ENCODE measurements around the gene DSCAM.

The DSCAM gene

DNA sequence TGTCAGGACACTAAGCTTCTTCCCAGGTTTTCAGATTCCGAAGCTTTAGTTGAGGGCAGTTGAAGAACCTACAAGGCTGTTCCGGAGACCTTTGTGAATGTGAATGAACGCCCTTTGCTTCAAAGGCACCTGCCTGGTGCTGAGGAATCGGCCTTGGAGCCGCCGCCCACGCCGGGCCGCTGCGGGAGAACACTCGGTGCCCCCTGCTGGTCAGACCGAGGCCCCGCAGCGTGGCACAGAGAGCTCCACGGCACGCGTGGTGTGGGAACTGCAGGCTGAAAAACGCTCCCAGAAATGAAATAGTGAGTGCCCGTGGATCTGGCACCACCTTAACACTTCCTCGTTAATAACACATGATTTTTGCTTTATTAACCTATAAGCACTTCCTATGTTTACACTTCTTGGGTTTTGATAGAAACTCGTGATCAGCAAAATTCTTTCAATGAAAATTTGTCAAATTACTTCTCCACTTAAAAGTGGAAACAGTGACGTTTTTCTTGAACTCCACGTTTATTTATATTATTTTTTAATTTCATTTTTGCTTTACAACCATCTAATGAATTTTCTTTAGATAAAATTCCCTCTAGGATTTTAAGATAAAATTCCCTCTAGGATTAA, 460.6 kb downstream of the DSCAM start:
- DNase-seq (ENCODE audit: low read depth in 2 of 2) = no peak

DNA sequence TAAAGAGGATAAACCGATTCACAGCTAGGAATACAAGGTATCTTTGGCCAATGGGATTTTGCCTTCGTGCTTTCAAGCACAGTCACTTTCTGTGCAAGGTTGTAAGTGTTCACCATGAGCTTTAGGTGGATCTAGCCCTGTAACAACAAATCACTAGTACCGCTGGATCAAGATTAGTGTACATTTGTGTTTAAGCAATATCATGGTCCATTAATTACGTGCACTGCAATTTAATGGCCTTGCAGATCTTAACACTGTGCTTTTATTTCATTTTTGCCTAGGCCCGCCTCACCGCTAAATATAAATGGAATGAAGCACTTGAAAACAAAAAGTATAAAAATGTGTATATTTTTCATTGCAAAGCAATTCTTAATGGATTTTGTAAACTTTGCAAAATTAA, 461.1 kb downstream of the DSCAM start:
- DNase-seq (ENCODE audit: low read depth in 2 of 2) = no peak

DNA sequence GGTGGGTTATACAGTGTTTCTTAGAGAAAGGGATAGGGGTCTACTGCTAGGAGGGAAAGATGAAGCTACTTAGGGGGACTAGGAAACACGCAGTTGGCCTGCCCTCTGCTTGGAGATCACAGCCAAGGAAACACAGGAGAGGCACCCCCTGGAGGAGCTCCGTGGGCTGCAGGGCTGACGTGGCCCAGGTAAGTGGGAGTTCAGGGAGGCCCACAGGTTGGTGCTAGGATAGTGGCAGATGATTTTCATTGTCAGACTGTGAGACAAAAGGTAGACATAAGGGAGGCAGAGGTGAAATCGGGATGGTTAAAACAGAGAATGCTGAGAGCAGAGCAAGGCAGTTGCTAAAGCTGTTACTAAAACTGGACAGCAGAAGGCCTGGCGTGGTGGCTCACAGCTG, 463.0 kb downstream of the DSCAM start:
- DNase-seq (ENCODE audit: low read depth in 2 of 2) = no peak

DNA sequence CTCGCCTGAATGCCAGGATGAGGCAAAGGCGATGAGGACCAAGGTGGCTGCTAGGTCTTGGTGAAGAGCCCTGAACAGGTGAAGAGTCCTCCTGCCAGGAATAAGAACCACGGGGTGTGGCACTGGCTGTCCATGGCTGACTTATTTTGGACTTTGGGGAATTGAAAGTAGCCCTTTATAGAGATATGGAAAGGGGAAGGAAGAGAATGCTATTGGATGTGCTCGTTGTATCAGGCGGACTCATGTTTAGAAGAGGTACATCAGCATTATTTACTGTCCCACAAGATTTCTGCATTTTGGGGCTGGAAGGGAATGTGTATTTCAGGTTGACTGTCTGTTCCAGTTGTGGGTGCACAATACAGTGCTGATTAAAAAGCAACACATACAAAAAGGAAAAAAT, 465.8 kb downstream of the DSCAM start:
- DNase-seq (ENCODE audit: low read depth in 2 of 2) = no peak

DNA sequence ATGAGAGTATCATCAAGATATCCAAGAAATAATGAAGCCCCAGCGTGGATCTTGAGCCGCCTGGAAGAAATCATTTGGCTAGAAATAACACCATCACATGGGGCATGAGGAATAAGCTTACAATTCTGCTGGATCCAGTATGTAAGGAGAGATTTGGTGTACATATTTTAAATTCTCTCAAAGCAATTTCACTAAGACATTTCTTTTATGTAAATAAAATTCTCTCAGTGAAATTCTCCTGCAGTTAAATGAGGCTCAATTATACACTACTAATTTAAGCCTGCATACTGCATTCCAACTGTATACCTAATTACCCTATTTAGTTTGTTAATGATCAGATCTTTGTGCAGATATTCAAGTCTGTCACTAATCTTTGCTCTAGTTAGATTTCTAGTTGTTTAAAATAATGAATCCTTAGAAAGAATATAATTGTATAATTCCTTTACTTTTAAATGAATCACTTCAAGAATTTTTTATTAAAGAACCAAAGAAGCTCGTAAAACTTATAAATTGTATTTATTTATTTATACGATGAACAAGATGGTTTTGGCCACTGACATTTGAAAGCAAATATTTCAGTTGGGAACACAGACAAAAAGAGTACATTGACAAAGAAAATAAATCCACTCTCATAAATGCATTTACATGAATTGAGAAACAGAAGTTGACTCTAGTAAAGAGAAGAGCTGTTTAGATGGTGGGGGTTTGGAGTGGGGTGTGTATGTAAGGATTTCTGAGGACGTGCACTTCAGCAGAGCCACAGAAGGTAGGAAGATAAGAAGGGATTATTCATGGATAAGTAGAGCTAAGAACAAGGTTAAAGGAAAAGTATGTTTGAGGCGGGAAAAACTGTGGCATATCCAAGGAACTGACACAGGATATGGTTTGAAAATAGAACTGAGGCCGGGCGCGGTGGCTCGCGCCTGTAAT, 466.8 kb downstream of the DSCAM start:
- DNase-seq (ENCODE audit: low read depth in 2 of 2) = no peak

DNA sequence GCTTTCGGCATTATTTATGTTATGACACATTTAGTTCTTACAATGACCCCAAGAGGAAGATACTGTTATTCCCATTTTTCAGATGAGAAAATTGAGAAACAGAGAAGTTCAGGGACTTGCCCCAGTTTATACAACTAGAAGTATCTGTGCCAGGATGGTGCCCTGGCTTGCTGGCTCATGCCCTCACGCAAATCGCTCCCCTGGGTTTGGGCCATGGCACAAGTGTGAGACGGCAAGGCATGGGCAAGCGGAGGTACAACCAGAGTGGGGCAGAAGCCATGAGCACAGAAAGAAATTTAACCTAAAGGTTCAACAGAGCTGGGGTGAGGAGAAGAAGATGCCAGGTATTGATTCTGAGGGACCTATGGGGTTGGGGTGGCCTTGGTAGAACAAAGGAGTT, 469.8 kb downstream of the DSCAM start:
- no peak for DNase-seq (ENCODE audit: low read depth in 2 of 2)

DNA sequence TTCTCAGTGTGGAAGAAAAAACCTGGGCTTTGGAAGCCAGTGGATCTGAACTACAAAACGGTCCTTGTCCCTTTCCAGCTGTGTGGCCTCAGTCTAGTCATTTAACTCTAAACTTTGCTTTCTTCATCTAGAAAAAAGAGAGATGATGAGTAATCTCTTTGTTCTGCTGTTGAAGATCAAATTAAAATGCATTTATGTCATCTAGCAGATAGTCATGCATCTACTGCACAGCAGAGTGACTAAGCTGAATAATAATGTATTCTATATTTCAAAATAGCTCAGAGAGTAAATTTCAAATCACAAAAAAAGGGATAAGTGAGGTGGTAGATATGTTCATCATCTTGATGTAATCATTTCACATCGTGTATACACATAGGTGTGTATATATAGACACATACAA, 473.2 kb downstream of the DSCAM start:
- DNase-seq (ENCODE audit: low read depth in 2 of 2) = no peak

DNA sequence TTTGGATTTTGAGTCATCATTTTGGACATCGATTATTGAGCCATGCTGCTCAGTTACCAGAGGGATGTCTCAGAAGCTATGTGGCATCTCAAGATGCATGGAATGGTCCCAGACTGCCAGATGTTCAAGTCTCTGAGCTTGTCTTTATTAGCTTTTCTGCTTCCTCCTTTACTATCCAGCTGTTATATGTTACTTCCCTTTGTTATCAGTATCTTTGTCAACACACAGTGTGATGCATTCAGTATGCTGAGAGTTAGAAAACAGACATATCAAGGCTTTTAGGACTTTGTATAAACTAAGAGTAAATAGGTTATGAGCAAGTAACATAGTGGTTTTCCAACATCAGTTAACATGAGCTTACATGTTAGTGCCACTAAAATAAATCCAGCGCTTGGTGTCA, 474.5 kb downstream of the DSCAM start:
- no peak for DNase-seq (ENCODE audit: low read depth in 2 of 2)

DNA sequence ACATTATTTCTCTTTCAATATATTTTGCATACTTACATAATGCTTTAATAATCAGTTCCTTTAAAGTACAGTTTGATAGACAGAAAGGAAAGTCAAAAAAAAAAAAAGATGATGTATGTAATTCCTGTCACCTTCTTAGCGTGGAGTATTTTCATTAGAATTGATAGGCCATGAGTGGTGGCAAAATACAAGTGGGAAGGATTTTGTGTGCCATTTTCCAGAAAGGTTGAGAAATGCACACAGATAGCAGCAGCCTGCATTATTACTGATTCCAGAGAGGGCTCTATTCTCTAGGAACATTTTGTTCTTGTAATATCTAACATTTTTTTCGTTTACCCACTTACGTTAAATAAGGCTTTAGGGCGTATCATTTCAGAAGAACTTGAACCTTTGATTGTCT, 475.6 kb downstream of the DSCAM start:
- DNase-seq (ENCODE audit: low read depth in 2 of 2) = no peak

DNA sequence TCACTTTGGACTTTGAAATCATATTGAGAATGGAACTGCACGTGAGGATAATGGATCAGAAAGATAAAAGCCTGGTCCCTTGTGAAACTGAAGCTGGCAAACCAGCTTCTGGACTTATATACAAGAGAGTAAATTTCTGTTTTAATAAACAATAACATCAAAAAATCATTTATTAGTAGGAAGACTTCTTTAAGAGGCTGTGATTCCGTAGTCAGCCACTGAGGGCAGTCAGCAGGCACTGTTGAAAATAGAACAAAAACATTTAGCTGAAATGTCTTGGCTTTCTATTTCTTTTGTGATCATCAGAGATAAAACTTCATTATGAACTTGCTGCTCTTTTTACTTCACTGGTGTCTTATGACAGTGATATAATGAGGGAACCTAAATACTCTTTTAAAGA, 490.3 kb downstream of the DSCAM start:
- DNase-seq (ENCODE audit: low read depth in 2 of 2) = no peak

DNA sequence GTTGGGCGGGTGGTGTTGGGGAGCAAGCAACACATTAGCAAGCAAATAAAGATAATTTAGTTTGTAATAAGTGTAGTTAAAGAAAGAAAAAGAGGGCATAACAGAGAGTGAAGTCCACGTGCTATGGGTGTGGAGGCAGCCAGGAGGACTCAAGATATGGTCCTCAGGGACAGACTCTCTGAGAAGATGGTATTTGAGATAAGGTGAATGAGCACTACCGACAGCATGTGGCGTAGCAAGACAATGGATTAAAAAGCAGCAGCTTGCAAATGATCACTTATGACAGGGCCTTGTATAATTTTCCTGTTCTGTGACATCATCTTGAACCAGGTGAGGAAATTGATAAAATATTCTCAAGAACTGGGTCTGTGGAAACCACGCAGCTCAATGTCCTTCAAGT, 491.9 kb downstream of the DSCAM start:
- DNase-seq (ENCODE audit: low read depth in 2 of 2) = no peak

DNA sequence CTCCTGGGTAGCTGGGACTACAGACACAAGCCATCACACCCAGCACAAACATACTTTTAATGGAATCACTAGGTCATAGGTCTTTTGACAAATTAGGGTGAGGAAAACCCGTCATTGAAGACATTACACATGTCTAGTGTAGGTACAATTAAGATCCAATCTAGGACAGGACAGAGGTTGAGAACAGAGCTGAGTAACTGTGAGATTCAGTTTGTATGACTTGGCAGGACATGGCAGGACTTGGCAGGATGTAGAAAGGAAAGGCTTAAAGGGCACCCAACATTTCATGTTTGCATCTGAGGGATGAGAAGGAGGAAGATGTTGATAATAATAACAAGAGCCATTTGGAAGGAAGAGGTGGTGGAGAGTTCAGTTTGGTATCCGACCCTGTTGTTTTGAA, 496.0 kb downstream of the DSCAM start:
- no peak for DNase-seq (ENCODE audit: low read depth in 2 of 2)

DNA sequence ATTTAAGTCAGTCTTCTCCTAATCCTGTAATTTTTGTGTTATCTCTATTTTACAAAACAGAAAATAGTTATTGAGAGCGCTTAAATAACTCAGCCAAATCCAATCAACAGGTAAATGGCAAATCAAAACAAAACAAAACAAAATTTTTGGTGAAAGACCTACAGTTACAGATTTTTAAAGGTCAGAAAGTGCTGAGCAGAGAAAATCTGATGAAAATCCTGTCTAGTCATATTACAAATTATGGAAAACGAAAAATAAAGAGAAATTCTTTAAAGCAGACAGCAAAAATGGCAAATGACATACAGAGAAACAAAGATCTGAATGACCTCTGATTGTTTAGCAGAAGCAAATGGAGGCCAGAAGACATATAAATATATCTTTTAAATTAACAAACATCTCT, 497.4 kb downstream of the DSCAM start:
- DNase-seq (ENCODE audit: low read depth in 2 of 2) = no peak

DNA sequence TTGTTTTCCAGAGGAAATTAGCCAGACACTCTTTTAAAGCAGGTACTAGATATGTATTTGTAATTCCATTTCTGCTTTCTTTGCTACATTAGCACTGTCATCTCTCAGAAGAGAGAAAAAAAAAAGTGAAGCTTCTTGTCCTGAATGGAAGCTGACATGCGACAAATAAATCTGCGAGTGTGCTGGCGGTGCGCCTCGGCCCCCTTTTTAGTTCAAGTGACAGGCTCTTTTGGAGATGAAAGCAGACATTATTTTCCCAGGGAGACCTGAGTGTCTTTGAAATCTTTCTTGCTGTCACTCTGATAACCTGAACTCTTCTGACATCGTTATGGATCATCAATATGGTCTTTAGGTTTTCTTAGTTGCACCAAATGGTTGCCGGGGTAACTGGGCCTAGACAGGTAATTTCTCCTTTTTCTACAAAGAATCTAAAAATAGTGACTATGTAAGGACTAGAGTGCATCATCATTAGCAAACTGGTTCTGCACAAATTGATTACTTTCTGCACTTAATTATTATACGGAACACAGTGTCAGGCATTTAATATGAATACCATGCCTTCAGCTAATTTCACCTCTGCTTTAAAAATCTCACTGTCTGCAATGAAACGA, 501.1 kb downstream of the DSCAM start:
- DNase-seq (ENCODE audit: low read depth in 2 of 2) = no peak

DNA sequence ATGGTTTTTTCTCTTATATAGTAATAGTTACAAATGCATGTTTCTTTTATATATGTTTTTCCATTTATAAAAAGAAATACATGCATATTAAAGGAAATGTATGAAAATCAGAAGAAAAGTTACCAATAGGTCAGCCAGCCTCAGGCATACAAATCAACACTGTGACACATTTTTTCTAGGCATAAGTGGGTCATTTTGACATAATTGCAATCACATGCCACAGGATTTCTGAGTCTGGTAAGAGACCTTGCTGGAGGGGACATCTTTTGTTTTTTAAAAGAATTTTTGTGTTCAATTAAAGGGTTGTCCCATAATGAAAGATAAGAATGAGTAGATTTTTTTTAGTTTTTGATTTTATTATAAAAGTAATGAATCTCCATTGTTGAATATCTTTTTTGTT, 506.6 kb downstream of the DSCAM start:
- no peak for DNase-seq (ENCODE audit: low read depth in 2 of 2)

DNA sequence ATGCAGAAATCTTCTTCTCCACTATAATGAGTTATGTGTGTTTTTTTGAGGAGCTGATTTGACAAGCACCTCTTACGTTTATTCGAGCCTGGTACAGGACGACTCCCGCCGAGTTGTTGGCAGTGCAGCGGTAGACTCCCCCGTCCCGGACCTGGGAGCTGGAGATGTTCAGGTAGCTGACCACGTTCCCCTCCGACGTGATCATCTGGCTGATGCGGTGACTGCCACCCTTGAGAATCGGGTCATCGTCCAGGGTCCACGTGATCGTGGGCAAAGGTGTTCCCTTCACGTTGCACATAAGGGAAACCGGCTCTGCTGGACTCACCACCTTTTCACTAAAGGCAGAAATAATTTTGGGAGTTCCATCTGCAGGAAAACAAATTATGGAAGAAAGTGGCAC, 507.9 kb downstream of the DSCAM start:
- no peak for DNase-seq (ENCODE audit: low read depth in 2 of 2)

DNA sequence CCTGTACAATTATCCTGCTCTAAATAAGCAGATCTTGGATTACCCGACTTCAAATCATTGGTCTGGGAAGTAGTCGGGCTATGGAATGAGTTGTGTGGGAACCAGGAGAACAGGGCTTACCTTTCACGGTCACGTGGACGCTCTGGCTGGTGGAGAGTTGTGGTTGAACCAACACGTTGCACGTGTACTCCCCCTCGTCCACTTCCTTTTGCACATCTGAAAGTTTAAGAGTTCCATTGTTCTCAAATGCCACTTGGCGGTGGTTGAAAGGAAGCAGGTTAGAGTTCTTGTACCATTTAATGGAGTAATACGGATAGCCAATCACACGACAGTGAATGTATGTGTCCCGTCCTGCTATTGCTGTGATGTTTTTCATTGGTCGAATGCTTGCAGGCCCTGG, 509.0 kb downstream of the DSCAM start:
- DNase-seq (ENCODE audit: low read depth in 2 of 2) = no peak

DNA sequence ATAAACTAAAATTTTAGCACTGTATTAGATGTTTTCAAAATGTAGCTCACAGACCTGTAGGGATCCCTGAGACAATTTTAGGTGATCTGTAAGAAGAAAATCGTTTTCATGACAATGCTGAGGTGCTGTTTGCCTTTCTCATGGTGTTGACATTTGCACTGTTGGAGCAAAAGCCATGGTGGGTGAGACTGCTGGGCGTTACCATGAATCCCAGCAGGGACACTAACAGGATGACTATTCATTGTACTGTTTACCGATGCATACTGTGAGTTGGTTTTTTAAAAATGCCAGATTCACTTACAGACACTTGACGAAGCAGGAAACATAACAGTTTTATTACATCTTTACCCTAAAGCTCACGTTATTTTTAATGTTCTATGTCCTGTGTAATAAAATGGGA, 511.3 kb downstream of the DSCAM start:
- no peak for DNase-seq (ENCODE audit: low read depth in 2 of 2)

DNA sequence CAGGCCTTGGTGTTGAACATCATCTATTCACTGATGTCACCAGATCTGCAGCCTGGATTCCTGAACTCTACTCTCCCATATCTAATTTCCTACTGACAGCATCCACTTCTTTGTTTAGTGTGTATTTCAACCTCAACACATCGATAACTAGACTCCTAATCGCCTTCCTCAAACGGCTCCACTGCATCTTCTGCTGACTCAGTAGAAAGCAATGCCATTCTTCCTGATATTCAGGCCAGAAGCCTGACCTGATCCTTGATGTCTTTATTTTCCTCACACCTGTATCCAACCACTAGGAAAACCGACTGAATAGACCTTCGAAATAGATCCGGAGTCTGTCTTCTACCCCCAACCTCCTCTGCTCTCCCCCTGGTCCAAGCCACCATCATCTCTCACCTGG, 512.8 kb downstream of the DSCAM start:
- DNase-seq (ENCODE audit: low read depth in 2 of 2) = no peak

DNA sequence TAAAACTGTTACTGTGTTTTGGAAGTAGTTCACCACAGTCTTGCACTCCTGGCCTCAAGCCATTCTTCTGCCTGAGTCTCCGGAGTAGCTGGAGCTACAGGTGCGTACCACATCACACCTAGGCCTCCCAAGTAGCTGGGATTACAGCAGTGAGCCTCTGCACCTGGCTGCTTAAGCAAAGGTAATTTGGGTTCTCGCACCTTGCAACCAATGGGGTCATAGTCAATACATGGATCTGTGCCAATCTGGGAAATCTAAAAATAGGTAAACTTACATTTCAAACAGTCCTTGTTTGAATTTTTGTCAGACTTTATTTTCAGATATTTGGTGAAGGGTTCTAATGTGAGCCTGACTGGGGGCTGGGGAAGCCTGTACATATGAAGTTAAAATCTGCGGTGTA, 513.2 kb downstream of the DSCAM start:
- DNase-seq (ENCODE audit: low read depth in 2 of 2) = no peak

DNA sequence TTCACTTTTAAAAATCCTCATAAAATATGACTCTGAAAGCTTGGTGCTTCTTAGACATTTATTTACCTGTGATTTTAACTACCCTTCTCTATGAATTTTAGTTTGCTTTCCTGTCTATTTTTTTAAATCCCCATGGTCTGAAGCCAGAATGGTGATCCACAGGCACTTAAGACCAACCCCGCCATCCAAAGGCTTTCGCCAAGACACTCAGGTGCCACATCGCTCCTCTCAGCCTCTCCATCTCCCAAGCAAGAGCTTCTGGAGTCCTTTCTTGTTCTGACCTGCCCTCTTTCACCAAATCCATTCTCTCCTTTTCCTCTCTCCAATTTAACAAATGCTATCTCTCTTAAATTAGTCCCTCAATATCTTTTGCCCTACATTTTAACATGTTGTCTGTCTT, 515.2 kb downstream of the DSCAM start:
- no peak for DNase-seq (ENCODE audit: low read depth in 2 of 2)

DNA sequence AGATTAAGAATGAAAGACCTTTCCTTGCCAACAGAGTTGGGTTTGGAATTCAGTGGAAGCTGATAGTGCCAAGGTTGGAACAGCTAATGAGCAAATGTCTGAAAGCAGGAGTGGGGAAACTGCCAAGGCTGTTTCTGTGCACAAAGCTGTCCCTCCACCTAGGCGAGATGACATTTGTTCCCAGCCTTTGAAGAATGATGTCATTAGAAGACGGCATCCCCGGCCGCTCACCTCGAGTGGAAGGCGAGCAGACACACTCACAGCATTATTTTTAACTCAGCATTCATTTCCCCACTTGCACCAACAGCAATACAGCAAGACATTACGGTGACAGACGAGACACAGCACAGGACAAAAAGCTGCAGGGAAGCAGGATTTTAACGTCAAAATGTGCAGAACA, 515.8 kb downstream of the DSCAM start:
- no peak for DNase-seq (ENCODE audit: low read depth in 2 of 2)

DNA sequence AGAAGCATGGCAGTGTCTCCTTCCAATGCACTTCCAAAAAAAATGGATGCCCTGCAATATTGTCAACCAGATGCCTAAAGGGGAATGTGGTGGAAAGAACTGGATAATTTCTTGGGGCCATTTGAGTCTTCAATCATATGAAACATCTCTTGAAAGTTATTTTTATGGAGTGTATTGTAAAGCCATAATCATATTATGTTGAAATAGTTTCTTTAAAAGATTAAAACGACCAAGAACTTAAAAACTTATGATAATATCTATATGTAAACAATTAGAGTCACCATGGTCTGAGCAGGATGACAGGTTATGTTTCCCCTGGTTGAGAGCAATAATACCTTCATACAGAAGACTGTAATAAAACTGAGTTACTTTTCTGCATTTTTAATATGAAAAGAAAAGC, 522.6 kb downstream of the DSCAM start:
- no peak for DNase-seq (ENCODE audit: low read depth in 2 of 2)
